CD4-positive, alpha-beta T cell treated with Interferon gamma for 1 hour (primary cell): ENCODE measurements around the gene LAMA1.

Experiments
- DNase-seq: peaks from one replicate; pipeline ENCODE4 v3.0.0-alpha.2; 2020

LAMA1 gene

DNA sequence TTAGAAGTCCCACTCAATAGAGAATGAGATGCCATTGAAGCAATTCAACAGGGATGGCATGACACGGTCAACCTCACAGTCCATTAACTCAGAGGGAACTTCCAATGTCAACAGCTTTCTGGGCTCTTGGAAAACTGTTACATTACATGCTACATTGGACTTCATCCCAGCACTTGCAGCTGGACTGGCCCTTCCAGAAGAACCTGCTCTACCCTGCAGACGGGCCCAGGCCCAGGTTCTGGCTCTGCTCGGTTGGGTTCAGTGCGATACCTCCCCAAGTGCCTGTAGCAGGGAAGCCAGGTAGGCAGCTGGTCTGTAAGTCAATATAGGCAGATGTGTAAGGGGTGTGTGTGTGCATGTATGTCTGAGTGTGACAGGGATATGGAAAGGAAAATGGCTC is 12.9 kb downstream of the LAMA1 start:
- DNase-seq, result no peak

DNA sequence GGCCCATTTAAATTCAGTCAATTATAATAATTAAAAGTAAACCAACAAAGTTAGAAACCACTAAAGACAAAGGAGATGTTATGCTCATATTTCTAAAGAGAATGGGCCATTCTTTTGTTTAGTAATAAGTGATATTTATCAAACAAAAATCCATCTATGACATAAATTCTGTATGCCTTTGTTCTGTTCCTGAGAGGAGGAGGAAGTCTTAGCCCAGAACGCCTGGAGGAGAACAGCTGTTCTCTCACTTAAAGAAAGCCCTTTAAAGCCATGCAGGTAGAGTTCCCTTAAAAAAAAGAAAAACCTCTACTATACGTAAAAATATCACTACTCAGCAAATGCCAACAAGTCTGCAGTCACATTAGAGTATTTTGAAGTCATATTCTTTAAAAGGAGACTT is 15.5 kb downstream of the LAMA1 start:
- no peak for DNase-seq

DNA sequence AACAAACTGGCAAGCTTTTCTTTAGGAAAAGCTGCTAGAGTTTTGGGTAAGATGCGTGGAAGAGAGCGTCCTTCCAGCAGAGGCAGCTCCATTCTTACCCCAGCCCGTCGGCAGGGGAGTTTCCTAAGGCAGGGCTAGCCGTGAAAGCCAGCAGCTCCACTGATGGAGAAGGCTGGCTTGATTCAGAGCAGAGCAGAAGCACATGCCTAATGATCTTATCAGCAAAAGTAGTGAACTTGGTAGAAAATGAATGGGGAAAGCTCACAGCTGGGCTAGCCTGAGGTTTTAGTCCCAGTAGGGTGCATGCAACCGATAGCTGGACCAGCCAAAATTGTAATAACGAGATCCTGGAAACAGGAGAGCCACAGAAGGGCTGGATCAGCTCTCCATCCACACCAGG is 20.8 kb downstream of the LAMA1 start:
- no peak for DNase-seq

DNA sequence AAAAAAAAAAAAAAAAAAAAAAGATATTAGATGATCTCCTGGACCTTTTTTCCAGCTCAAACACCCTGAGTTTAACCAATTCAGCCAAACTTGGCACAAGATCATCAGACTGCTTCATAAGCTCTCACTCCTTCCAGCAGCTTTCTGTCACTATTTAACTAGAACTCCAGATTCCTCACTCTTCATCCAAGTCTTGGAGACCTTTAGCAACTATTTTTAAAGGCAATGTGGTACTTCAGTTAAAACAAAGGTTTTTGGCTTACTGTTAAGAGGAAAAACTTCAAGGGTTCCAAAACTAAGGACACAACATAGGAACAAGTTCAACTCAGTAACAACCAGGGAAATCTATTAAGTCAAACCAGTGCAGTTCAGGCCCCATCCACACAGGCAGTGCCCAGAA is 23.2 kb downstream of the LAMA1 start:
- DNase-seq, result no peak

DNA sequence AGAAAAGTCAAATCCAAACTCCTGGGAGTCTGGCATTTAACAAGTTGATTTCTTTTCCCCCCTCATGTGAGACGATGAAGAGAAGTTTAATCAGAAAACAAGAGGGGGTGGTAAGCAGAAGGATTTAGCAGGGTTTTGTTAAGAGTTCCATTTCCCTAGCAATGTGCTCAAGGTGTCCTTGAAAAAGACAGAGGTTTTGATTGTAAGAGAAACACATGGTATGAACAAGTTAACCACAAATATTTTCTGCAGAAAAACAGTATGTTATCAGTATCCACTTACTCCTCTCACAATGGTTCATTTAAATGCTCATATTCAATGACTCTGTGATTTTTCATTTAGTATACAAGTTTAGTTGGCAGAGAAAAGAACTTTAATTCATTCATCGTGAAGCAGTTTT is 26.8 kb downstream of the LAMA1 start:
- DNase-seq, result no peak

DNA sequence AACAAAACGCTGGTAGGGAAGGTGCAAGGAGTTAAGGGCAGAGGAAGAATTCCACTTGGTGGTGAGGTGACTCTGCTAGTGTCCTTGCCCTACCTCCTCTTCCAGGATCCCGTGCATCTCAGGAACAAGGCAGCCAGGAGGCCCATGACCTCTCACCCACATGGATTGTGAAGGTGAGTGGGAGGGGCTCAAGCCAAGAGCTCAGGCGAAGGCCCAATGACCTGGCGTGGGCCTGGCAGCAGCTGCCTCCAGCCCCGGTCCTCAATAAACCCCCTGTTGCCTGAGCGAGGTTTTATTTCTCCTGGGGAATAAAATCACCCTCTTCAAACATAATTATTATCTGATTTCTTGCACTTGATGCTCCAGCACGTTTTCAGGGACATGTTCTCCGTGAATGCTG is 28.2 kb downstream of the LAMA1 start:
- DNase-seq, result no peak

DNA sequence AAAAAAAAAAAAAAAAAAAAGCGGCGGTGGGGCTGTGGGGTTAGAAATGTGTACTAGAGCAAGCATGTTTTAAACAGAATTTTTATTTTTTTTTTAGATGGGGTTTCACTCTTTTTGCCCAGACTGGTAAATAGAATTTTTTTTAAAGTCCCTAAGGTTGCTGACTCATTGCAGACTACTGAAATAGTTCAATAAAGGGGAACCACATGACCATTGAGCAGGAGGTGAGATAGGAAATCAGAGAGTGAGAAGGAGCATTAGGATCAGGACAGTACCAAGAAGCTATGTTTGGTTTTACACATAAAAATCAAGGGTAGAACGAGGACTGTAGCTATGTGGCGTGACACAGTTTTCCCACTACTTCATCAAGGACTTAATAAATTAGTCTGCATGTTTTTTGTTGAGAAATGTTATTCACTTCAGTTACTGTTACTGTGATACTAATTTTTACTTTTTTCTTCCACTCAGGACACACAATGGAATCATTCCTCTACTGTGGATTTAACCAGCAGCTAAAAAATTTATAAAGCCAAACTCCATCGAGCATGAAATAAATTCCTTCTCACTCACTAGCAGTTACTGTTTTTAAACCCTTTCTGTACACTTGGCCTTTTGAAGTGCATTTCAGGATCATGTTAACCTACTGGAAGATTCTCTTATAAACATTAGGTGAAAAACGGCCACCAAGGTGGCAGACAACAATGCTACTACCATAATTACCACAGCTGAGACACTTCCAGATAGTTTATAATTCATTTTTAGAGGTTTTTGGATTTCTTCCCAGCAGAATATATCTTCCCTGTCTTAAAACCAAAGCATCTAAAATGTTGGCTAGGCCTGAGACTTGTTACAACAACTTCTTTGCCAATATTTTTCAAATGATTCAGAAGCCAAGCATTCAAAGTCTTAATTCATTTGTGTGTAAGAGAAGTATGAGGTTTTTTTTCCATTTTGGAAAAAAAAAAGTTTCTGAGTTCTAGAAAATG is 33.2 kb downstream of the LAMA1 start:
- no peak for DNase-seq

DNA sequence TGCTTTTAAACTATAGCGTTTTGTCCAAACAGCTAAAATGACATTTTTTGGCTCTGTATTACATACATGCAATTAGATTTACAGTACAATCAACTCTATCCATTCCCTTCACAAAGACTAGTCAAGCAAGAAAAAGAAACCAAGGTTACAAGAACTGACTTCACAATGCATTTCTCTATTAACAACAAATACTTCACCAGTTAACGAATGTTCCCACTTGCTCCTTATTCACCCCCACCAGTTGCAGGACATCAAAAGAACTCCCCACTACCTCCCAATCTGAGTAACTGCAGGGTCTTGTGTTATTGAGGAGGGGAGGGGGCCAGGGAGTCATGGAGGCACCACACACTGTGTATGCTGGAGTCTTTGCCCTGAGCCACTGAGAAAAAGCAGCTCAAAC is 34.9 kb downstream of the LAMA1 start:
- DNase-seq, result no peak

DNA sequence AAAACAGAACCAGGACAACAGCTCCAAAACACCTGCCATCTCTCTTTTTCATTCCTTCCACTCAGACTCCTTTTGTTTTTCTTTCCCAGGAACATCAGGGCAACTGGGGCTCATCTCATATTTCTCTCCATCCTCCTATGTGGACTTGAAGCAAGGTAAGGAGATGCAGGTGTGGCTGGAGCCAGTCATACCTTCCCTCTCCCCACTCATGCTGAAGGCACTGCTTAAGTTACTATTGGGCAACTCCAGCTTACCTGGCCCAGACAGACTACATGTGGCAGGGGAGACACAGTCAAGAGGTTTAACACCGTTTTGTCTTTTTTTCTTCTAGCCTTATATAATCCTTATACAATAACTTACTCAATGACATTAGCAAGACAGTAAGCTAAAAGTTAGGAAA is 38.4 kb downstream of the LAMA1 start:
- DNase-seq, result no peak

DNA sequence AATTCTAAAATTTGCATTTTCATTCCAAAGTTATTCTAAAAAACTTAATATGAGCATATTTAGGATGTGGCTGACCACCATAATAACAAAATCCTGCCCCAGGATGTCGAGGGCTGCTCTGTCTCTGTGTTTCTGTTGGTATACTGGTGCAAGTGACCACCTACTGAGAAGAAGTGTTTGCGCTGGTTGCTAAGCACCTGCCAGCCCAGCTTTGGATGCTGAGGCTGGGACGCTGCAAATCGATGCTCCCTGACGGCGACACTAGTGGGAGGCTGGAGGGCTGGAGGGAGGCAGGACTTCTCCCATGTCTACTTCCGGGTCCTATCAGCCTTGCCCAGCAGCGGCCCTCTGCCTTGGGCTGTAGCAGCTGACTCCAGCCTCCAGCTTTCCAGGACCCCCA is 45.0 kb downstream of the LAMA1 start:
- DNase-seq, result no peak

DNA sequence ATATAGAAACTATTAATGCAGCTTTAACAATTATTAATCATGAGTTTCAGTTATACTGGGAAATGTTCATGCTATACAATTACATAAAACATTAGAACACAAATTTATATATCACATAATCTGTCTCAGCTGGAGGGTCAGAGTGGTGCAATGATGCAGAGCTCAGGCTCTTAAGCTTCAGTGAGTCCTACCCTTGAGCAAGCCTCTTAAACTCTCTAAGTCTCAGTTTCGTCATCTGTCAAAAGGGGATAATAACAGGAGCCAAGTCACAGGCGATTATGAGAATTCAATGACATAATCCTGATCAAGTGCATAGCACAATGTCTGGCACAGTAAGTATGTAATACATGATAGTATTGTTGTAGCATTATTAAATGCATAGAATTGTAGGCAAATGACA is 46.0 kb downstream of the LAMA1 start:
- DNase-seq, result no peak

DNA sequence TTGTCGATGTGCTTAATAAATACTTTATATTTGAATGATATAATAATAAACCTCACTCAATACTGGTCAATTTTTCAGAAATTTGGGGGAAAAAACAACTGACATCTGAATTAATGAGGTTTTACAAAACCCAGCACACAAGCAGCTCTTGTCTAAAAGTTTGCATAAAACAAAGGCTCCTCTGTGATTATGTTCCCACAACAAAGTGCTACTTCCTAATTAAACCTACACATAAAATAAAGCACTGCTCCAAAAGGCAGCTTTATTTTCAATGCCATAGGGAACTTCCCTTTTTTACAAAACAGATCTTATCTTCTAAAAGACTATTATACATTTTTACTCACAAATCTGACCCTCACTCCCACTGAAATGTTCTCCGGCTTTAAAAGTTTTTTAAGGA is 47.1 kb downstream of the LAMA1 start:
- no peak for DNase-seq

DNA sequence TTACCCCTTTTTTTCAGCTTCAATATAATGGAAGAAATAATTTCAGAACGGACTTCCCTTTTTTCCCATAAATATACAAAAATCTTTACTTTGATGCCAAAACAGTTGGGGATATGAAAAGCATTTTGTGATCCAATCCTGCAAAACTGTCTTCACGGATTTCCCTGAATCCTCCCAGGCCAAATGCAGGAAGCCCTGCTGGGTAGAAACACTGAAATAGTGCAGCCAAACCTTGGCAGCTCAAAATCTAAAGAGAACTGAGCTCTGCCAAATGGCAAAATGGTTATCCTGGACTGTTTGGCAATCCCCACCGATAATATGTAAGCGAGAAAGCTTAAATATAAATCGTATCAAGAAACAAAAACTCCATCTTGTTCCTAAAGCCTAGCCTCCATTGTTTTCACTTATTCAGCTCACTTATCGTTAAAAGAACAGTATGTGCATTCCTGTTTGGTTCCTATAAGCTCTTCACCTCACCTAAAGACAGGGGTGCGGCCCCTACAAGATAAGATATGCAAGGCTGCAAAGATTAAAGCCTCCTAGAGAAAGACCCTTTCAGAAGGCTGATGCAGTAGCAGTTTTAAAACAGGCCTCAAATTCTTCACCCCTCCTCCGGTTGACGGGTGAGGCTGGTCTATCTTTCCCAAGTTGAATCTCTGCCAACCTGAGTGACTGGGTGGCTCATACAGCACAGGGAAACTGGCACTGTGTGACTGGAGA is 48.6 kb downstream of the LAMA1 start:
- DNase-seq, result no peak

DNA sequence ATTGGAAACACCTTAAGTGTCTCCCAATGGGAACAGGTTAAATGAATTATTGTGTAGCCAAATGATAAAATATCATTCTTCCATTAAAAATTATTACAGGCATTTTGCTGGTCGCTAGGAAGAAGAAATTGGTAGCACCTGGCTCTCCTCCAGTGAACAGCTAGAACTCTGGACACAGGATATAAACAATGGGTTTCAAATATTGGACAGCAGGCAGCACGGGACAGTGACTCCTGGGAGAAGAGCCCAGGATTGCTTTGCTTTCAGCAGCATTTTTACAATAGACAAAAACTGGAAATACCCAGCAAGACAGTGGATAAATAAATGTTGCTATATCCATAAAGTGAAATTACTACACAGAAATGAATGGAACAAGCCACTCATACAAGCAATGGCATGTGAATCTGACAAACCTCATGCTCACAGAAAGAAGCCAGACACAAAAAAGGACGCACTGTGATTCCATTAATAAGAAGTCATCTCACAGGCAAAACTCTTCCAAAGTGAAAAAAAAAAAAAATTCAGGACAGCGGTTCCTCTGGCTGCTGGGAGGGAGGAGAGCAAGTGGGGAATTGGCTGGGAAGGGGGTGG is 50.5 kb downstream of the LAMA1 start:
- no peak for DNase-seq

DNA sequence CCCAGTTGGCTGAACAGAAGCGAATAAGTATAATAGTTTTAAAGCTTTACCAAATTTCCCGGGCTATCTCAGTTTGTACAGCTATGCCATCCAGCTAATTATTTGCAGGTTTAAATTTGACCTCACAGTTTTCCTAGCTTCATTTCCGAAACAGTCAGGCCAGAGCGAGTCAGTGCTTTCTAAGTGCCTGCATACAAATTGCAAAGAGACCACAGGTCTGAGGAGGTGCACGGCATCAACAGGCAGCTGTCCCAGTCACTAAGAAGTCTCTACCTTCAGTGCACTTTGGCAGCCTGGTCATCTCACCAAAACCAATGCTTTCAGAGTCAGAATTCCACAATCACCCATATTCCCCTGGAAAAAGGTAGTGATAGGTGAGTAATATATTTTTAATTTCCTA is 51.9 kb downstream of the LAMA1 start:
- no peak for DNase-seq

DNA sequence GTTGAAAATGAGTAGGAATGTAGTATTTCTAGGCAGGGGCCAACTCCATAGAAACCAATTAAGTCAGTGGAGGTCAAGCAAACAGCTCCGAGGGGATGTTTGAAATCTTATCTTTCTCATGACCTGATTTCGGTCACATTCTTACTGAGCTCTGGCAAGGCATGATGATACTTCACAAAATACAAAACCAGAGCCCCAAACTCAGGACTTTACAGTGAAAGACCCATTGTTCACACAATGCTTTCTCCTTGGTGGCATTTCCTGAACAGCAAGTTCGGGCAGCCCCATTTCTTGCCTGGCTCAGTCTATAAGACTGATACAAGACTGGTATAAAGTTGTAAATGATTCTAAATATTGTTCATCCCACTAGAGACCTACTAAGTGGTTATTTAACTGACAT is 53.3 kb downstream of the LAMA1 start:
- no peak for DNase-seq

DNA sequence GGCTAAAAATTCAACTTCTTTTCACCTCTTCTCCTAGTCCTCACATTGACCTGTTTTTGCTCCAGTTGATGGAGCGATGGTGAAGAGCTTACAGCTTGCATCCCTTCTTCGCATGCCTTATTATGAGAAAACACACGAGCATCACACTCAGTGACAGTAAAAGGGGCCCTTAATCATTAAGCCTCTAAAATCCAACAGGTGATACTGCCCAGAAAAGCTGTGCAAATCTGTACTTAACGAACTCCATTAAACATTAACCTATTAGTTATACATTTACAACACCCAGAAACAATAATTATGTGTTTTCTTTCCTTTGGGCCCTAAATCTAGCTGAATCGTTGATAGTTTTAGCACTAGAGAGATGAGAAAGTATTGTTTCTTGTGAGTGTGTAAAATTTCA is 54.8 kb downstream of the LAMA1 start:
- no peak for DNase-seq

DNA sequence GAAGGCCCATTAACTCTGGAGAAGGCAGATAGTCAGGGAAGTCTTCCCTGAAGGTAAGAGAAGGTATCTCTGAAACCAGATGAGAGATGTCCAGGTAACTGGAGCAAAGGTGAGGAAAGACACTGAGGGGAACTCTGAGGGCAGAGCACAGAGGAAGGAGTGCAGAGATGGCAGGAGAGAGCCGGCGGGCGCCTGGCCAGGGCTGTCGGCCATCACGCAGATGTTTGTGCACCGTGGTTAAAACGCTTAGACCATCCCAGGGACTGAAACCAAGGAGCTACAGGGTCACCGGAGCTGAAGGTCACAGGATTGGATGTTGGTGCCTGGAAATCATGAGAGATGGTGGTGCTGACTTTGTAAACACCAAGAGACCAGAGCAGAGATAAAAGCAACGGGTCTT is 55.4 kb downstream of the LAMA1 start:
- no peak for DNase-seq

DNA sequence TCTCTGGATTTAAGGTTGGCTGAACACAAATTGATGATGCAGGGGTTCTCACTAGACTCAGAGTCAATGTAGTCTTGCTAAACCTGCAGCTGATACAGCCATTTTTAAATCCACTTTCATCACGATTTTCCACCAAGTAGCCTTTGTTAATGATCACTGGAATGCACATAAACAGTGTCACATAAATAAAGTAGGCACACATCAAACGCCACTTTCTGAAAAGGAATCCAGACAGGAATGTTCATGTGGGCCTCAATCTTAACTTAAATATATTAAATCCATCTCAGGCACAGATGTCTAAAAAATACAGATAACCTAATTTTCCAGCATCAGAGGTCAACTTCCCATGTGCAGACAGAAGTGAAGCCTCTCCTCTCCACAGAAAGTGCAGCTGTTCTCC is 58.3 kb downstream of the LAMA1 start:
- DNase-seq, result no peak

DNA sequence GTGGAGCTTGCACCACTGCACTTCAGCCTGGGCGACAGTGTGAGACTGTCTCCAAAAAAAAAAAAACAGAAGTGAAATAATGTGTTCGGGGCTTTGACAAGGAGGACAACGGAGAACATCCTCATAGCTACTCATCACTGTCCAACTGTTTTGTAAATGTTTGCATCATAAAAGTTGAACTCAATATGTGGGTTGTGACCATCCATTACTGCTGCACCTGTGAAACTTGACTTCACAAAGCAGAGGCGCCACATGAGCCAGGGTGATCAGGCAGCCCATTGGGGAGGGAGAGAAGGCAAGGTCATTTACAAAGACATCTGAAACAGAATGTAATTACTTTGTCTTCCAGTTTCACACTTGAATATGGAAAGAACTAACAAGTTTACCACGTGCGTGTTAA is 61.6 kb downstream of the LAMA1 start:
- no peak for DNase-seq

DNA sequence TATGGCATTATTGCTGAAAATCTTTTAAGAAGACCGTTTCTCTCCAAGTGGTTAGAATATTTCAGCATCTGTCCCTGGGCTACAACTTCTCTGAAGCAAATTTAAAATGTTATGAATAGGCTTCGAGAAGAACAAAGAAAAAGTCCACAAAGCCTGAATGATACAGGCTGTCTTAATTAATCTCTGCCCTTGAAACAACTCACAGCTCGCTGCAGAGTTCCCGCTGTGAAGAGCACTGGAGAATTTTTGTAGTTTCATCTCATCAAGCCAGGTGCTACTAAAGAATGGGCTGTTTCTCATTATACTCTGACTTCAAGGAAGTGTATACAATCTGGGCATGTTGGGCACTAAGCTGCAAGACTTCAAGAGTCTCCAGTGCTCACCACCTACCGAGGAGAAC is 67.6 kb downstream of the LAMA1 start:
- DNase-seq, result no peak

DNA sequence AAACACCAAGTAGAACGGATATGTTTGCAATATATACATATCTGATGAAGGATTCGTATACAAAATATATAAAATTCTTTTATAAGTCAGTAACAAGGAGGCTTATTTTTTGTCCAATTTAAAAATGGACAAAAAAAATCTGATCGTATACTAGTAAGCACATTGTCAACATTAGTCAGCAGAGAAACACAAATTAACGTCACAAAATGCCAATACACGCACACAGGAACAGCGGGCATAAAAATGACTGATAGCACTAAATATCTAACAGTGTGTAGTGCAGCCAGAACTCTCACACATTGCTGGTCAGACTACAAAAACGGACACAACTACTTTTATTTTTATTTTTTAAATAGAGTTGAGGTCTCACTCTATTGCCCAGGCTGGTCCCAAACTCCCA is 69.5 kb downstream of the LAMA1 start:
- no peak for DNase-seq

DNA sequence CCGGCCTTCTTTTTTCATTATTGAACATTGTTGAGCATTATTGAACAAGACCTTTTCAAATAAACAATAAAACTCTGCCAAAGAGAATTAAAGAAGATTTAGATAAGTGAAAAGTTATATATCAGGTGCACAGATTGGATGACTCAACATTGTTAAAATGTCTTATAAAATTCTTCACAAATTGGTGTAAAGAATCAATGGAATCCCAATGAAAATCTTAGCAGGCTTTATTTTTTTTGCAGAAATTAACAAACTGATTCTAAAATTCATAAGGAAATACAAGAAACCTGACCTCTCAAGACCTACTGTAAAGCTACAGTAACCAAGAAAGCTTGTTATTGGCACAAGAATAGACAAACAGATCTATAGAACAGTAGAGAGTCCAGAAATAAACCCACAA is 70.3 kb downstream of the LAMA1 start:
- no peak for DNase-seq

DNA sequence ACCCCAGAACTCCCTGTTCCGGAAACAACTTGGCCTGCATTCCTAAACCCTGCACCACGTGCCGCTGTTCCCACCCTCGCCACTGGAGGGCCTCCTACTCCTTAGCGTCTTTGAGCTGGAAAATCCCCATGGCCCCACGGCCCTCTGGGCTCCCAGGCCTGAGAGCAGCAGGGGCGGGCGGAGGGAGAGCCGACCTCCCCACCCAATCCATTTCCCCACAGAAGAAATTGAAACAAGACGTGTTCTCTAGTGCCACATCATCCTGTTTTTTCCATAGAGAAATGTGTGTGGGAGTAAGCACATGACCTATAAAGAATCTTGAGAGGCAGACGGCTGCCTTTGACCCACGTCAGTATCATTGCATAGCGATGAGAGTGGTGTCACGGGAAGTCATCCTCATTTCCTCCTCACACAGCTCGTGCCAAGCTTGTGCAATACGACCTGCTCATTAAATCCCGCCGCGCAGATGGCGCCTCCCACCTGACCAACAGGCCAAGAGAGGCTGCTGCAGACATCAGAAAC is 79.2 kb downstream of the LAMA1 start:
- DNase-seq, result no peak
